Subcutaneous abdominal adipose tissue (tissue), 5 donors: ENCODE data around the gene HBA1.
"Not testable (repeated sequence)": the region's sequence is repeated elsewhere in the genome, so short reads cannot be mapped to it uniquely, and the experiment has no call there.

Experiments
- H3K27ac ChIP-seq: one replicate; pipeline ENCODE4 v1.7.0; 2013; ENCODE audit warnings: low read depth, mild to moderate bottlenecking, inconsistent platforms, low read length, moderate library complexity
- H3K27me3 ChIP-seq, 5 donors: one replicate each; pipeline ENCODE4 v1.7.0; 2013; ENCODE audit warnings: low read length in 5 of 5, inconsistent platforms in 1 of 5; ENCODE audit not compliant: control insufficient read depth in 5 of 5, insufficient read depth in 4 of 5
- H3K36me3 ChIP-seq, 5 donors: one replicate each; pipeline ENCODE4 v1.7.0; 2013; ENCODE audit warnings: low read length in 5 of 5; ENCODE audit not compliant: control insufficient read depth in 5 of 5, insufficient read depth in 5 of 5
- H3K4me1 ChIP-seq, 5 donors: one replicate each; pipeline ENCODE4 v1.7.0; 2013; ENCODE audit warnings: low read length in 5 of 5, mild to moderate bottlenecking in 3 of 5, moderate library complexity in 1 of 5; ENCODE audit not compliant: control insufficient read depth in 5 of 5, insufficient read depth in 5 of 5
- H3K4me3 ChIP-seq, 5 donors: one replicate each; pipeline ENCODE4 v1.7.0; 2013; ENCODE audit warnings: low read length in 5 of 5, low read depth in 1 of 5
- H3K9ac ChIP-seq, 5 donors: one replicate each; pipeline ENCODE4 v1.7.0; 2013; ENCODE audit warnings: low read length in 5 of 5, mild to moderate bottlenecking in 4 of 5, moderate library complexity in 3 of 5
- H3K9me3 ChIP-seq, 5 donors: one replicate each; pipeline ENCODE4 v1.7.0; 2013; ENCODE audit warnings: low read length in 5 of 5; ENCODE audit not compliant: control insufficient read depth in 5 of 5
- donor health status: healthy.
- donor health status: healthy.
- donor health status: healthy.
- donor health status: healthy.
- donor health status: healthy.

The HBA1 gene

GRCh38 chr16:175011-175949, 1.2 kb upstream of the HBA1 start:
- Histone ChIP-seq H3K9me3 (no peaks in the 10 kb centered on the region), H3K27me3 (peaks cover 31 to 43% (median 31%) of the 10 kb centered on the region in 5 donors), H3K9ac (no peak overlapping the region), H3K4me3 (no peak overlapping the region), H3K4me1 (peaks cover 0 to 5% (median 0%) of the 10 kb centered on the region in 5 donors), H3K27ac (no peak overlapping the region), H3K36me3 (no peaks in the 10 kb centered on the region)

- not testable (repeated sequence) for H3K36me3 ChIP-seq, H3K9me3 ChIP-seq, H3K27ac ChIP-seq, H3K9ac ChIP-seq, H3K4me3 ChIP-seq
- H3K27me3 ChIP-seq, result peaks cover 29 to 45% (median 33%) of the 10 kb centered on the region in 5 donors
- H3K4me1 ChIP-seq, result peaks cover 0 to 13% (median 7%) of the 10 kb centered on the region in 5 donors
Observed at GRCh38 chr16:176006-176405, 474 bp upstream of the HBA1 start.

GRCh38 chr16:177394-177822, 928 bp downstream of the HBA1 start:
- no peaks in the 10 kb centered on the region for H3K9me3 ChIP-seq
- peaks cover 27 to 40% (median 34%) of the 10 kb centered on the region in 5 donors for H3K27me3 ChIP-seq
- H3K27ac ChIP-seq, result no peak overlapping the region
- no peaks in the 10 kb centered on the region for H3K36me3 ChIP-seq
- peaks cover 0 to 21% (median 13%) of the 10 kb centered on the region in 5 donors for H3K4me1 ChIP-seq
- no peak overlapping the region for H3K9ac ChIP-seq
- no peak overlapping the region for H3K4me3 ChIP-seq

- H3K27ac ChIP-seq, result no peak overlapping the region
- H3K4me1 ChIP-seq, result peaks cover 0 to 21% (median 13%) of the 10 kb centered on the region in 5 donors
- H3K9me3 ChIP-seq, result no peaks in the 10 kb centered on the region
- H3K36me3 ChIP-seq, result no peaks in the 10 kb centered on the region
- H3K4me3 ChIP-seq, result no peak overlapping the region
- H3K9ac ChIP-seq, result no peak overlapping the region
- peaks cover 27 to 40% (median 34%) of the 10 kb centered on the region in 5 donors for H3K27me3 ChIP-seq
Observed at GRCh38 chr16:177981-178667, 1.6 kb downstream of the HBA1 start.

- peaks cover 27 to 40% (median 34%) of the 10 kb centered on the region in 5 donors for H3K27me3 ChIP-seq
- no peak overlapping the region for H3K9ac ChIP-seq
- H3K4me1 ChIP-seq, result peaks cover 0 to 21% (median 13%) of the 10 kb centered on the region in 5 donors
- H3K9me3 ChIP-seq, result no peaks in the 10 kb centered on the region
- no peak overlapping the region for H3K27ac ChIP-seq
- no peak overlapping the region for H3K4me3 ChIP-seq
- no peaks in the 10 kb centered on the region for H3K36me3 ChIP-seq
Observed at GRCh38 chr16:178668-179015, 2.2 kb downstream of the HBA1 start.

- no peak overlapping the region for H3K27ac ChIP-seq
- H3K36me3 ChIP-seq, result no peaks in the 10 kb centered on the region
- H3K4me1 ChIP-seq, result peaks cover 0 to 21% (median 13%) of the 10 kb centered on the region in 5 donors
- no peak overlapping the region for H3K4me3 ChIP-seq
- peaks cover 25 to 40% (median 33%) of the 10 kb centered on the region in 5 donors for H3K27me3 ChIP-seq
- no peaks in the 10 kb centered on the region for H3K9me3 ChIP-seq
- H3K9ac ChIP-seq, result no peak overlapping the region
Observed at GRCh38 chr16:179211-180092, 3.0 kb downstream of the HBA1 start.

- Histone ChIP-seq H3K9ac (no peak within 1 kb of the TSS), H3K27me3 (peaks cover 23 to 35% (median 30%) of the 10 kb centered on the region in 5 donors), H3K36me3 (peaks cover 0 to 3% (median 1%) of the 10 kb centered on the region in 5 donors), H3K27ac (no peak within 1 kb of the TSS), H3K4me3 (peak within 1 kb of the TSS in 3 of 5 donors; percentile 34 to 62 (median 40)), H3K4me1 (peaks cover 0 to 21% (median 13%) of the 10 kb centered on the region in 5 donors), H3K9me3 (no peaks in the 10 kb centered on the region)
Observed at GRCh38 chr16:180101-180675, 3.7 kb downstream of the HBA1 start, which contains the start of gene HBQ1. Gene HBQ1 (plus strand): TSS chr16:180459. CDS start chr16:180487, 28 bp downstream.

- Histone ChIP-seq H3K4me1 (peaks cover 0 to 21% (median 13%) of the 10 kb centered on the region in 5 donors), H3K9me3 (no peaks in the 10 kb centered on the region), H3K27me3 (peaks cover 18 to 32% (median 25%) of the 10 kb centered on the region in 5 donors), H3K36me3 (peaks cover 0 to 10% (median 4%) of the 10 kb centered on the region in 5 donors), H3K4me3 (peak overlapping the region in 3 of 5 donors; percentile 34 to 62 (median 40)), H3K27ac (no peak overlapping the region), H3K9ac (no peak overlapping the region)
Observed at GRCh38 chr16:180681-181564, 4.4 kb downstream of the HBA1 start.
